GM12874 (cell line): ENCODE results near the gene HSPB2.

Experiments
- TF ChIP-seq, protein P1 (sequence below): IDR thresholded peaks from 2 replicates; pipeline ENCODE4 v1.5.1; 2011; ENCODE audit warnings: low read depth, mild to moderate bottlenecking, control low read depth, low read length, moderate library complexity; ENCODE audit not compliant: insufficient read depth

The HSPB2 gene

DNA sequence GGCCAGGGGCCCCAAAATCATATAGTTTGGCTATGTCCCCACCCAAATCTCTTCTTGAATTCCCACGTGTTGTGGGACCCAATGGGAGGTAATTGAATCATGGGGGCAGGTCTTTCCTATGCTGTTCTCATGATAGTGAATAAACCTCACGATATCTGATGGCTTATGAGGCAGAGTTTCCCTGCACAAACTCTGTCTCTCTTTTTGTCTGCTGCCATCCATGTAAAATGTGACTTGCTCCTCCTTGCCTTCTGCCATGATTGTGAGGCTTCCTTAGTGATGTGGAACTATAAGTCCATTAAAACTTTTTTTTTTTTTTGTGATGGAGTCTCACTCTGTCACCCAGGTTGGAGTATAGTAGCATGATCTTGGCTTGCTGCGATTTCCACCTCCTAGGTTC, 39.0 kb downstream of the HSPB2 start:
- TF ChIP-seq, protein P1, sequence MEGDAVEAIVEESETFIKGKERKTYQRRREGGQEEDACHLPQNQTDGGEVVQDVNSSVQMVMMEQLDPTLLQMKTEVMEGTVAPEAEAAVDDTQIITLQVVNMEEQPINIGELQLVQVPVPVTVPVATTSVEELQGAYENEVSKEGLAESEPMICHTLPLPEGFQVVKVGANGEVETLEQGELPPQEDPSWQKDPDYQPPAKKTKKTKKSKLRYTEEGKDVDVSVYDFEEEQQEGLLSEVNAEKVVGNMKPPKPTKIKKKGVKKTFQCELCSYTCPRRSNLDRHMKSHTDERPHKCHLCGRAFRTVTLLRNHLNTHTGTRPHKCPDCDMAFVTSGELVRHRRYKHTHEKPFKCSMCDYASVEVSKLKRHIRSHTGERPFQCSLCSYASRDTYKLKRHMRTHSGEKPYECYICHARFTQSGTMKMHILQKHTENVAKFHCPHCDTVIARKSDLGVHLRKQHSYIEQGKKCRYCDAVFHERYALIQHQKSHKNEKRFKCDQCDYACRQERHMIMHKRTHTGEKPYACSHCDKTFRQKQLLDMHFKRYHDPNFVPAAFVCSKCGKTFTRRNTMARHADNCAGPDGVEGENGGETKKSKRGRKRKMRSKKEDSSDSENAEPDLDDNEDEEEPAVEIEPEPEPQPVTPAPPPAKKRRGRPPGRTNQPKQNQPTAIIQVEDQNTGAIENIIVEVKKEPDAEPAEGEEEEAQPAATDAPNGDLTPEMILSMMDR = no peak

DNA sequence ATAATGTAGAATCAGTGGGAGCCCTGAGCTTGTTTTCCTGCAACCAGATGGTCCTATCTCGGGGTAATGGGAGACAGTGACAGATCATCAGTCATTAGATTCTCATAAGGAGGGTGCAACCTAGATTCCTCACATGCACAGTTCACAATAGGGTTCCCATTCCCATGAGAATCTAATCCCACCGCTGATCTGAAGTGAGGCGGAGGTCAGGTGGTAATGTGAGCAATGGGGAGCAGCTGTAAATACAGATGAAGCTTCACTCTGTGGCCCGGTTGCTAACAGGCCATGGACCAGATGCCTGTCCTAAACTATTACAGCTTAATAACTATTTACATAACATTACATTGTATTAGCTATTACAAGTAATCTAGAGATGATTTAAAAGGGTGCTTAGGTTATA, 41.6 kb downstream of the HSPB2 start:
- TF ChIP-seq, protein P1 = no peak

DNA sequence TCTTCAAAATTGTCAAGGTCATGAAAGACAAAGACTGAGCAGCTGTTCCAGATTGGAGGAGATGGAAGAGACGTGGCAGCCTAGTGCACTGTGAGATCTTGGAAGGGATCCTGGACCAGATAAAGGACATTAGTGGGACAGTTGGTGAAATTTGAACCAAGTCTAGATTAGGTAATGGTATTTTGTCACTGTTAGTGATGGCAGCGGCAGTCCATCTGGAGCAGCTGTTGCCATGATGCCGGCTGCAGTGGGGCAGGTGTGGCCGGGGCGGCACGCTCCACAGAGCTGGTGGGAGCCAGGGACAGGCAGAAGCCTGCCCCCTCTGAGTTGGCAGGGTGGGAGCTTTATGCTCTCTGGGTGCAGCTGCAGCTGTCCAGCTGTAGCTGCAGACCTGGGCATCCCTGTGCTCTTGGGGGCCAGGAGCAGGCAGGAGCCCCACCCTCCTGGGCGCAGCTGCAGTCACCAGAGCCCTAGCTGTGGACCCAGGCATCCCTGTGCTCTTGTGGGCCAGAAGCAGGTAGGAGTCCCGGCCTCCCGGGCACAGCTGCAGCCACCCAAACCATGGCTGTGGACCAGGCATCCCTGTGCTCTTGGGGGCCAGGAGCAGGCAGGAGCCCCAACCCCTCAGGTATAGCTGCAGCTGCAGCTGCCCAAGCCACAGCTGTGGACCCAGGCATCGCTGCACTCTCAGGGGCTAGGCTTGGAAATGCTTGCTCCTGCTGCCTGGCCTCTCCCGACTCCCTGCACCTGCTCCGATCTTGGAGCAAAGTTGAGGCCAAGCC, 45.3 kb downstream of the HSPB2 start:
- TF ChIP-seq, protein P1 = no peak

DNA sequence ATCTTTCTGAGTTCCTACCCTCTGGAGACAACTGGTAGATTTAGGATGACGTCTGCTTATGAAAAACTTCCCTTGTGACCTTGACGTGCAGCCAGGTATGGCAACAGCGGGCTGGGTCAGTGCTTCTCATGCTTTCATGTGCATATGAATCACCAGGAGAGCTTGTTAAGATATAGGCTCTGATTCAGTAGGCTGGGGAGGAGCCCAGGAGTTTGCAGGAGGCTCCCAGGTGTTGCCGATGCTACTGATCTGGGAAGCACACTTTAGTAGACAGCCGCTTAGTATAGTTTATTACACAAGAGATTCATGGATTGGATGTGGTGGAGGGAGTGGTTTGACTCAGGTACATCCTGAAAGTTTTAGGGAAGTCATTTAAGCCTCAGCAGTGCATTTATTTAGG, 48.4 kb downstream of the HSPB2 start:
- TF ChIP-seq, protein P1 = no peak

DNA sequence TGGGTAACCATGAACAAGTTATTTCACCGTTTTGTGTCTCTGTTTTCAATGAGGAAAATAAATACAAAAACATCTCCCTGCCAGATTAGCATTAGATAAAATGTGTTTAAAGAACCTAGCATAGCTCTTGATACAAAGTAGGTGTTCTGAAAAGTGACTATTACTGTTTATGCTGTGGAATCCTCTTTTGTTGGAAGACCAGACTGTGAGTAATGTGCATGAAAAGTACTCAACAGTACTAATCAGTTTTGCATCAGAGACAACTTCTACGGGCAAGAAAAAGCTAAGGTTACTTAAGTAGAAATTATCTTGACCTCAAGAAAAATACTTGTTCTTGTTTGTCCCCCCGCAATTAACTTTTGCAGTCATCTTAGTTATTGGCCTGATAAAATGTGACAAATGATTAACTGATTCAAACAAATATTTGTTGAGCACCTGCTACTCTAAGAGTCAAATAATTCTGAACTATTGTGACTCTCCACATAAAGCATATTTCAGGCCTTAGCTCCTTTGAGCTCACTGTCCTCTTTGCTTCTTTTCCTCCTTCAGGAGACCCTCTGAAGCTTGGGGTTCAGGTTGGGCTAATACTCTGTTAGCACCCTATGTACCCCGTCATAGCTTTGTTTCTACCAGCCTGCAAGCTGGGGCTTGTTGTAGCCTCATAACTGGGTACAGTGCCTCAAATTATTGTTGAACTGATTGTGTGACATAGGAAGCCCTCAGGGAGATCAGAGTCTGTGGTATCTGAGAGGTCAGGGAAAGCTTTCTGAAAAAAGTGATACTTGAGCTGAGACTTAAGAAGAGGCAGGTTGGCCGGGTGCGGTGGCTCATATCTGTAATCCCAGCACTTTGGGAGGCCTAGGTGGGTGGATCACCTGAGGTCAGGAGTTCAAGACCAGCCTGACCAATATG, 49.1 kb downstream of the HSPB2 start:
- TF ChIP-seq, protein P1 = no peak
